Sigmoid colon (tissue), 4 donors: ENCODE measurements around the gene ANKHD1.

Source experiments
- CTCF ChIP-seq, 4 experiments: fragments of 450-650 bp in 3 of 4; fragments of 200-600 bp in 1 of 4; IDR thresholded peaks; one replicate each; pipeline ENCODE4 v1.5.1; 2016 to 2019; ENCODE audit warnings: antibody characterized with exemption in 4 of 4, mild to moderate bottlenecking in 3 of 4, moderate library complexity in 2 of 4
- EP300 ChIP-seq, 4 donors: sonication (generic); formaldehyde crosslinking; IDR thresholded peaks; one replicate each; pipeline ENCODE4 v1.6.1; 2017; ENCODE audit warnings: antibody characterized with exemption in 4 of 4
- POLR2A ChIP-seq, 2 donors: fragments of 450-650 bp; IDR thresholded peaks; one replicate each; pipeline ENCODE4 v1.6.1; 2016; ENCODE audit warnings: antibody characterized with exemption in 2 of 2, mild to moderate bottlenecking in 2 of 2, moderate library complexity in 2 of 2
- POLR2AphosphoS5 ChIP-seq, 4 donors: sonication (generic); formaldehyde crosslinking; IDR thresholded peaks; one replicate each; pipeline ENCODE4 v1.6.1; 2017; ENCODE audit warnings: antibody characterized with exemption in 4 of 4

GRCh38 chr5:140393738-140394137, 7.9 kb upstream of the ANKHD1 start:
- TF ChIP-seq CTCF (IDR thresholded peaks at IDR 0.05) (no peak), POLR2AphosphoS5 (IDR thresholded peaks at IDR 0.05) (no peak), POLR2A (IDR thresholded peaks at IDR 0.05) (no peak), EP300 (IDR thresholded peaks at IDR 0.05) (no peak)
